NCI-H2107 treated with DMSO at 0.1 percent for 48 hours (cell line): ENCODE measurements around the gene RASA3.
"Not testable (repeated sequence)": the region's sequence is repeated elsewhere in the genome, so short reads cannot be mapped to it uniquely, and the experiment has no call there.

Experiments used
- DNase-seq: peaks from one replicate; lab custom pipeline; 2025; ENCODE audit not compliant: unreplicated experiment; lab: John Stamatoyannopoulos, UW

Gene RASA3

GRCh38 chr13:114023716-114024602, 108.5 kb downstream of the RASA3 start:
- no peak for DNase-seq

GRCh38 chr13:114022876-114023275, 109.5 kb downstream of the RASA3 start:
- no peak for DNase-seq

GRCh38 chr13:114022309-114022669, 110.1 kb downstream of the RASA3 start:
- no peak for DNase-seq

GRCh38 chr13:114021464-114022308, 110.7 kb downstream of the RASA3 start:
- peak; percentile 83 for DNase-seq

DNA sequence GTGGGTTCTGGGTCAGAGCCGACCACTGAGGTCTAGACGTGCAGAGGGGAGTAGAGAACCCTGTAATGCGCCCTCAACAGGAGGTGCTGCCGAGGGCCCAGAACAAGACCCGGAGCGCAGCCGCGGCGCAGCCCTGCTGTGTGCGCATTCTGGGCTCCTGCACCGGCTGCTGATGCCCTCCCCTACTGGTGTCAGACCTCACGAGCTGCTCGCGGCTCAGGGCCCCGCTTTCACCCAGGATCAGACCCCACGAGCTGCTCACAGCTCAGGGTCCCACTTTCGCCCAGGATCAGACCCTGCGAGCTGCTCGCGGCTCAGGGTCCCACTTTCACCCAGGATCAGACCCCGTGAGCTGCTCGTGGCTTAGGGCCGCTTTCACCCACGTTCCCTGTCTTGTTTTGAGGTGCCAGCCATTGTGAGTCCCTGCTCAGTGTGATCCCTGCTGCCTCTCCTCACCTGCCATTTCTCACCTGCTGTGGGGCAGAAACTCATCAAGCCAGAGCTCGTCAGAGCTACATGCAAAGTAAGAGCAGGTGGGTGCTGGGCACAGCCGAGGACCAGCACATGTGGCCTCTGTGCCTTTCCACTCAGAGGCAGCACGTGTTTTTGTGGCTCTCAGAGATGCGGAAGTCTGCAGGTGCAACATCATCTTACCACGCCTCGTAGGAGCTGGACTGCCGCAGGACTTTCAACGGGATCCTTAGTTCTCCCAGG, 111.5 kb downstream of the RASA3 start:
- DNase-seq, result peak; percentile 83

DNA sequence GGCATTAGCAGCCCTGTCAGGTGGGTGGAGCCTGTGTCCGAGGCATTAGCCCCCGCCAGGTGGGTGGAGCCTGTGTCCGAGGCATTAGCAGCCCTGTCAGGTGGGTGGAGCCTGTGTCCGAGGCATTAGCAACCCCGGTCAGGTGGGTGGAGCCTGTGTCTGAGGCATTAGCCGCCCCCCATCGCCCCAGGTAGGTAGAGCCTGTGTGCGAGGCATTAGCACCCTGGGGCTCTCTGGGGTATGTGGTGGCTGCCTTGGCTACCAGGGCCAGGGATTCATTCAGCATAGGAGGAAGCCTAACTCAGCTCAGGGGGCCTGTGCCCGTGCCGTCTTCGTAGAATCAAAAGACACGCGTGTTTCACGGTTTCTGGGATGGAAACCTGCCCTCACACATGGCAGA, 112.3 kb downstream of the RASA3 start:
- DNase-seq, result not testable (repeated sequence)

DNA sequence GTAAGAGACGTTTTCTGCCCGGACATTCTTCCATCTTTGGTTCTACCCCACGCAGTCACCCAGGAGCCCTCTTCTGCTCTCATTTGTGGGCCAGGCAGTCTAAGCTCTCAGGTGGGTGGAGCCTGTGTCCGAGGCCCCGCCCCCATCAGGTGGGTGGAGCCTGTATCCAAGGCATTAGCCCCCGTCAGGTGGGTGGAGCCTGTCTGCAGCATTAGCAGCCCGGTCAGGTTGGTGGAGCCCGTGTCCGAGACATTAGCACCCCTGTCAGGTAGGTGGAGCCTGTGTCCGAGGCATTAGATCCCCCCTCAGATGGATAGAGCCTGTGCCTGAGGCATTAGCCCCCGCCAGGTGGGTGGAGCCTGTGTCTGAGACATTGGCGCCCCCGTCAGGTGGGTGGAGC, 113.1 kb downstream of the RASA3 start:
- DNase-seq, result no peak

DNA sequence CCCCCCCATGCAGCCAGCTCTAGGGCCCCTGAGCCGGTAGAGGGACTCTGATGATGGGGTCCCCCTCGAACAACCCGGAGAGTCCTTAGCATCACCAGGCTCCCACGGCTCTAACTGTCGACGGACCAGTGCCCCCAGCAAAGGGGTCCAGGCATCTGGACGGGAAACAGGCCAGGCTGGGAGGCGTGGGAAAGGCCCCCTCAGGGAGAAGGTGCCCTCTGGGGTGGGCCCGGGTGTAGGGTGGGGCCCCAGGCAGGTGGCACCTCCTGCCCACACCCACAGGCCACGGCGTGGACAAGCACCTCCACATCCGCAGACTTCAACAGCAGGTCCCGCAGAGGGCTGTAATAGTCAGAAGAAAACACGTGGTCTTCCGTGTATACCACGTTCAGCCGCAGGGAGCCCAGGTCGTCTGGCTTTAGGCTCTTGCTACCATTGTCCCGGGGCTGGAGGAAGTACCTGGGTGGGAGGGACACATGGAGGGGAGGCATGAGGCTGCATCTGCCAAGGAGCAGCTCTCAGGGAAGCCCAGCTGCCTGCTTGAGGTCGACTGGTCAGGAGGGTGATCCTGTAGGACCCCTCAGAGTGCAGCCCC, 113.9 kb downstream of the RASA3 start:
- DNase-seq, result no peak

- DNase-seq, result no peak
Observed at GRCh38 chr13:114017966-114018365, 114.5 kb downstream of the RASA3 start.

GRCh38 chr13:114017028-114017630, 115.3 kb downstream of the RASA3 start:
- DNase-seq, result no peak

DNA sequence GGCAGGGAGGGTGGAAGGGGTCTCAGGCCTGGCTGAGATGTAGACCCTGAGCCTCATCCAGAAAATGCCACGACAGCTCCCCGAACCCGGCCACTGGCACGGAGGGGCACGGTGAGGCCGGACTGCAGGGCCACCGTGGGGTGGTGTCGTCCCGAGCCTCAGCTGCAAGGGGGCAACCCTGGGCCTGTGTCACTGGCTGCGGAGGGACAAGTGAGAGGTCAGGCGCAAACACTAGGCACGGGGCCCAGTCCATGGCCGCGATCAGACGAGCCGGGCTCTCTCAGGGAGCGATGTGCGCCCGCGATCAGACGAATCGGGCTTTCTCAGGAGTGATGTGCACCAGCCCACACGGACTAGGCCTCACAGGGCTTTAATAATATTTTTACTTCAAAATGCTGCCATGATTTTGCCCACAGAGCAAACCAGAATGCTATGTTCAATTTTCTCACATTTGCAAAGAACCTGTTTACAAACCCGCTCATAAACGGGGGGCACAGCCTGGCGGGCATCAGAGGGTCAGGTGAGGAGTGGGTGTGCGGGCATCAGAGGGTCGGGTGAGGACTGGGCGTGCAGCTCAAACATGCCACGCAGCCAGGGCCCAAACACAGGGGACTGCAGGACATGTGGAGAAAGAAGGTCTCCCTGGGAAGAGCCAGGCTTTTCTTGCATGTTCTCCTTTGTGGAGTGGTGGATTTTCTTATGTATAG, 115.9 kb downstream of the RASA3 start:
- no peak for DNase-seq

GRCh38 chr13:114015969-114016295, 116.5 kb downstream of the RASA3 start:
- DNase-seq, result no peak

DNA sequence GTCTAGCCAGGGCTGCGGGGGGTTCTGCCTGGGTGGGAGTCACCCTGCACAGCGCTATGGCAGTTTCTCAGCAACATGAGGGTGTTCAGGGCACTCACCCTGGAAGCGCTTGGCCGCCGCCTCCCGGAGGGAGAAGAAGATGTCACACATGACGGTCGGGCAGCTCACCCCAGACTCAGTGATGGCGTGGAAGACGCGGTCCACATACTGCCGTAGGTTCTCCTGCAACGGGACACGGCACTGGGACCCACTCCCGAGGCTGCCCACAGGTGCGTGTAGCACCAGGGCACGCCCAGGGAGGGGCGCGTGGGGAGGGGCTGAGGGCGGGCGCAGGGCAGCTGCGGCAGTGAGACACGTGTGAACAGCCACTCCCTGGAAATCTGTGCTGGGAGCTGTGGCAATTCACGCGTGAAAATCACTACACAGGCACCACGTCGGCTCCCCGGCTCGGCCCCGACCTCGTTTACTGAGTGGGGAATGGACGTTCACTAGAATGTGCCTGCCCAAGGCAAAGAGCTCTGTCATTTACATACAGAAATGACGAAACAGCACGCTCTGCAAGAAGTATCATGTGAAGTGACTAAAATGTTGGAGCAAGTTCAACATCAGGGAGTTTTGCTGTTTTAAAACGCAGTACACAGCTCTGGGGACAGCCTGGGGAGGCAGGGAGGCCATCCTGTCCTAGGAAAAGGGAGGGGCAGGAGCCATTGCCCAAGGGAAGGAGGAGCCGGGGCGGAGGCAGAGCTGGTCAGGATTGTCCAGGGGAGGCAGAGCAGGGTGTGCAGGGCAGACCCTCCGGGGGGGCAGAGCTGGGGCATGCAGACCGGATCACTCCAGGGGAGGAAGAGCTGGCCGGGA, 117.1 kb downstream of the RASA3 start:
- no peak for DNase-seq

DNA sequence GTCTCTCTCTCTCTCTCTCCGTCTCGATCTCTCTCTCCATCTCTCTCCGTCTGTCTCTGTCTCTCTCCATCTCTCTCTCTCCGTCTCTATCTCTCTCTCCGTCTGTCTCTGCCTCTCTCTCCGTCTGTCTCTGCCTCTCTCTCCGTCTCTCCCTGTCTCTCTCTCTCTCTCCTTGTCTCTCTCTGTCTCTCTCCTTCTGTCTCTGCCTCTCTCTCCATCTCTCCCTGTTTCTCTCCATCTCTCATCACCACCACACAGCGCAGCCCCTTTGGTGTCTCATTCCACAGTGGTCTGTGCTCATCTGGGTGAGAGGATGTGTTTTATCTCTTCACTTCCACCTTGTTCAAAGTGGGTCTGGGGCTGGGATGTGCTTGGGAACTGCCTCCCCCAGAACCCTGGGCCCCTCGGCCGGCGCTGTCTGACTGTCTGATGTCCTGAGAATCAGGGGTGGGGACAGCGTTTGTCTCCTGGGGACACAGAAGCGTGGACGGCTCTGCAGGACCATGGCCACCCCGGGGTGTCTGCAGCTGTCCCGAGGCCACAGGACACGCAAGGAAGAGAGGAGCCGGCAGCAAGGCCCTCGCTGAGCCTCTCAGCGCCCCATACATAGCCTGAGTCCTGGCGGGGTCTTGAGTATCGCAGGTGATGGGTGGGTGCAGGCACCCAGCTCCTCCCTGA, 118.3 kb downstream of the RASA3 start:
- DNase-seq, result no peak

- DNase-seq, result no peak
Observed at GRCh38 chr13:114013336-114013735, 119.1 kb downstream of the RASA3 start.

DNA sequence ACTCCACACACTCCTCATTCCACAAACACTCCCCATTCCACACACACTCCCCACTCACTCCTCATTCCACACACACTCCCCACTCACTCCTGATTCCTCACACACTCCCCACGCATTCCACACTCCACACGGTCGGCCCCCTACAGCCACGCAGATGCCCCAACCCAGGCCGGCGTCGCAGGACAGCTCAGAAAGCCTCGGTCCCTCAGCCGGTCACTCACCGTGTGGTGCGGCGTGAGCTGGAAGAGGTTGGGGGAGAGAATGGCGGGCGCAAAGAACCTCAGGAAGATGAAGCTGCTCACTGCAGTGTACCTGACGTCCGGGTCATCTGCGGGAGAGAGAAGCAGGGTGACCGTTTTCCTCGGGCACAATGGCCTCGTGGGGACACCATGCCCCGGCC, 119.5 kb downstream of the RASA3 start:
- DNase-seq, result no peak

- no peak for DNase-seq
Observed at GRCh38 chr13:114012141-114012540, 120.3 kb downstream of the RASA3 start.

GRCh38 chr13:114011226-114011625, 121.2 kb downstream of the RASA3 start:
- DNase-seq, result no peak
